ENCODE data around the gene PHF13.
"Not testable (repeated sequence)": the region's sequence is repeated elsewhere in the genome, so short reads cannot be mapped to it uniquely, and the experiment has no call there.

The PHF13 gene

DNA sequence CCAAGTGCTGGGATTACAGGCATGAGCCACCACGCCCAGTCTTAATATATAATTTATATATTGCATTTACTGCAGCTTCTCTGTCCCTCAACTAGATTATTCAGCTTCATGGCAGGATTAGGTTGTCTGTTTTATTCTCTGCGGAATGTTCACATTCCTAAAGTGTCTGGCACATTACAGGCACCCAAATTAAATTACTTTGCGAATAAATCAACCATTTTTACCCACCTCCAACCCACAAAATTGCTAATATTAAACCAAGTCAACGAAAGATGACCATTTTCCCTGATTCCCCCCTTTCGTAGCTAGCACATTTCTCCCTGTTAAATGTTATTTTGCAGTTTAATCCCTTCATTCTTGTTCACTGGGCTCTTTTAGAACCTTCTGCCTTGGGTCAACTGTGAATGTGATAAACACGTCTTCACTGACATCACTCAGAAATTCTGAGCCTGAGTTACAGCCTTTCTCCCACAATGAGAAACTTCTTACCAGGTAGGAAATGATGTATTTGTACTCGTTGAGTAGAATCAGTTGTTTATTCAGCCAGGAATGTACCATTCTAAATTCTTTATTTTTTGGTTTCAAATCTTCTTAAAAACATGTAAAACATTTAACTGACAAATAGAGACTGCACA is 47.0 kb downstream of the PHF13 start:
- DNase-seq (ENCODE audit: low read depth), result no peak

DNA sequence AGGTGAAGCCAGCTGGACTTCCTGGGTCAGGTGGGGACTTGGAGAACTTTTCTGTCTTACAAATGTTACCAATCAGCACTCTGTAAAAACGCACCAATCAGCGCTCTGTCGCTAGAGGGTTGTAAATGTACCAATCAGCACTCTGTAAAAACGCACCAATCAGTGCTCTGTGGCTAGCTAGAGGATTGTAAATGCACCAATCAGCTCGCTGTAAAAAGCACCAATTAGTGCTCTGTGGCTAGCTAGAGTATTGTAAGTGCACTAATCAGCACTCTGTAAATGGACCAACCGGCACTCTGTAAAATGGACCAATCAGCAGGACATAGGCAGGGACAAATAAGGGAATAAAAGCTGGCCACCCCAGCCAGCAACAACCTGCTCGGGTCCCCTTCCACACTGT is 48.9 kb downstream of the PHF13 start:
- DNase-seq (ENCODE audit: low read depth), result not testable (repeated sequence)

GRCh38 chr1:6666696-6667095 is 53.2 kb downstream of the PHF13 start:
- DNase-seq (ENCODE audit: low read depth), result no peak

- DNase-seq (ENCODE audit: low read depth), result no peak
Observed at GRCh38 chr1:6667139-6667538, 53.6 kb downstream of the PHF13 start.

DNA sequence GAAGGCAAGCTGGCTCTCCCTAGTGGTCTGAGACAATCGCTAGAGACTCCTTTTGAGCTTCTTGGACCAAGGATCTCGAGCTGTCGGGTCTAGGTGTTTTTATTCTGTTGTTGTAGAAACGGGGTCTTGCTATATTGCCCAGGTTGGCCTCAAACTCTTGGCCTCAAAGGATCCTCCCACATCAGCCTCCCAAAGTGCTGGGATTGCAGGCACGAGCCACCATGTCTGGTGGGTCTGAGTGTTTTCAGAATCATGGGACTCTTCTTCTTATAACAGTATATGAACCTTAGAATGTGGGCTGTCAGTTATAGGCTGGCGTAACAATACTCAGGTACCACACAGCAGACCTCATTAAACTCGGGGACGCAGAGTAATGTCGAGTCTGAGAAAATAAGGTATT is 55.0 kb downstream of the PHF13 start:
- no peak for DNase-seq (ENCODE audit: low read depth)

- DNase-seq (ENCODE audit: low read depth), result no peak
Observed at GRCh38 chr1:6672558-6672957, 59.0 kb downstream of the PHF13 start.

Data from activated T-cell treated with anti-CD3 and anti-CD28 coated beads for 48 hours (primary cell).